HCT116 (cell line): ENCODE data around the gene GRK5. TPM values are rescaled to one million over a fixed set of nuclear protein-coding genes. Genes with fewer than 3 reads are reported as not detected.

Source experiments
- ATAC-seq: fragments of 200-7000 bp; cut with Tn5 transposase; 2 replicates; pipeline ENCODE4 v1.9.1; 2020; ENCODE audit warnings: mild to moderate bottlenecking, moderate library complexity
- BruUV-seq: library from RNA; stranded (reverse); fragments of 400-500 nt; replicated peaks from 2 replicates; lab custom pipeline; 2021; lab: Mats Ljungman, UMichigan
- CTCF ChIA-PET: fragments of 300-600 bp; sonication (Branson Sonifier 250); formaldehyde crosslinking; loops from one replicate; lab custom pipeline; 2021; ENCODE audit warnings: antibody characterized with exemption; lab: Charles Lee
- POLR2A ChIA-PET: fragments of 300-600, 350-600 bp; sonication (Branson Sonifier 250); formaldehyde crosslinking; loops from one replicate; lab custom pipeline; 2021; ENCODE audit warnings: antibody characterized with exemption; lab: Charles Lee
- RAD21 ChIA-PET, 2 experiments: fragments of 300-600 bp; sonication (Branson Sonifier 250); formaldehyde crosslinking; loops; one replicate each; lab custom pipeline; 2023; ENCODE audit warnings: low total read pairs in 2 of 2; ENCODE audit not compliant: uncharacterized antibody in 2 of 2, unreplicated experiment in 2 of 2, low non-redundant PET in 1 of 2; lab: Charles Lee
- DNase-seq: peaks from one replicate; pipeline ENCODE4 v3.0.0-alpha.2; 2010; ENCODE audit warnings: low read depth, low spot score
- H2AFZ ChIP-seq: fragments of 200-600 bp; shearing (Covaris generic), sonication (generic); 2 replicates; pipeline ENCODE4 v1.6.1; 2017; ENCODE audit warnings: low read depth, mixed run types, mixed read lengths, antibody characterized with exemption, low read length; ENCODE audit not compliant: poor library complexity, severe bottlenecking
- H3K27ac ChIP-seq: 2 replicates; pipeline ENCODE4 v1.5.1; 2012; ENCODE audit warnings: low read depth, low read length
- H3K27me3 ChIP-seq: fragments of 200-600 bp; sonication (generic); 2 replicates; pipeline ENCODE4 v1.6.1; 2016; ENCODE audit warnings: mixed run types, low read length, mixed read lengths; ENCODE audit not compliant: insufficient read depth
- H3K36me3 ChIP-seq, 2 experiments: fragments of 200-500 bp in 1 of 2; fragments of 200-600 bp in 1 of 2; sonication (Bioruptor generic) in 1 of 2; sonication (generic) in 1 of 2; 2 replicates each; pipeline versions ENCODE4 v1.5.1 to v1.6.1; 2014 to 2016; ENCODE audit warnings: low read length in 2 of 2, inconsistent platforms in 1 of 2, mixed read lengths in 1 of 2, mixed run types in 1 of 2; ENCODE audit not compliant: insufficient read depth in 2 of 2, control insufficient read depth in 1 of 2
- H3K4me1 ChIP-seq, 2 experiments: fragments of 200-600 bp in 1 of 2; sonication (generic) in 1 of 2; 2 replicates each; pipeline versions ENCODE4 v1.5.1 to v1.6.1; 2012 to 2017; ENCODE audit warnings: low read length in 2 of 2, inconsistent platforms in 1 of 2, mild to moderate bottlenecking in 1 of 2, mixed read lengths in 1 of 2, mixed run types in 1 of 2, moderate library complexity in 1 of 2; ENCODE audit not compliant: insufficient read depth in 2 of 2, control insufficient read depth in 1 of 2
- H3K4me2 ChIP-seq: fragments of 200-600 bp; sonication (generic); 2 replicates; pipeline ENCODE4 v1.6.1; 2017; ENCODE audit warnings: mixed run types, low read length, mixed read lengths
- H3K4me3 ChIP-seq, 2 experiments: fragments of 200-600 bp in 1 of 2; sonication (generic) in 1 of 2; replicated peaks in 1 of 2; 2 replicates each; pipeline ENCODE4 v1.5.1; 2011 to 2016; ENCODE audit warnings: low read length in 2 of 2, control low read depth in 1 of 2, low read depth in 1 of 2, mild to moderate bottlenecking in 1 of 2, mixed read lengths in 1 of 2, mixed run types in 1 of 2
- H3K79me2 ChIP-seq: fragments of 200-600 bp; sonication (generic); 2 replicates; pipeline ENCODE4 v1.6.1; 2017; ENCODE audit warnings: mild to moderate bottlenecking, mixed run types, low read length, moderate library complexity, mixed read lengths; ENCODE audit not compliant: insufficient read depth
- H3K9ac ChIP-seq: fragments of 200-600 bp; sonication (generic); 2 replicates; pipeline ENCODE4 v1.6.1; 2016; ENCODE audit warnings: low read length, mixed read lengths
- H3K9me2 ChIP-seq: fragments of 200-600 bp; sonication (generic), shearing (Covaris generic); 2 replicates; pipeline ENCODE4 v1.6.1; 2017; ENCODE audit warnings: mixed run types, mild to moderate bottlenecking, moderate library complexity; ENCODE audit not compliant: insufficient read depth
- H3K9me3 ChIP-seq, 2 experiments: fragments of 200-500 bp in 1 of 2; fragments of 200-600 bp in 1 of 2; sonication (Bioruptor generic) in 1 of 2; sonication (generic) in 1 of 2; 2 replicates each; pipeline ENCODE4 v1.6.1; 2014 to 2017; ENCODE audit warnings: low read length in 2 of 2, mixed read lengths in 2 of 2, inconsistent platforms in 1 of 2, low read depth in 1 of 2, mild to moderate bottlenecking in 1 of 2, mixed run types in 1 of 2, moderate library complexity in 1 of 2; ENCODE audit not compliant: control insufficient read depth in 1 of 2, insufficient read depth in 1 of 2
- H4K20me1 ChIP-seq: fragments of 200-600 bp; sonication (generic), shearing (Covaris generic); 2 replicates; pipeline ENCODE4 v1.6.1; 2017; ENCODE audit warnings: mixed run types, mild to moderate bottlenecking, moderate library complexity; ENCODE audit not compliant: insufficient read depth
- ATF3 ChIP-seq: IDR thresholded peaks from 2 replicates; pipeline ENCODE4 v1.6.1; 2012
- CBX3 ChIP-seq: IDR thresholded peaks from 2 replicates; pipeline ENCODE4 v1.6.1; 2012; ENCODE audit warnings: low read depth
- CEBPB ChIP-seq: IDR thresholded peaks from 2 replicates; pipeline ENCODE4 v1.6.1; 2012; ENCODE audit warnings: low read depth
- CTCF ChIP-seq, 3 experiments: fragments of 200-600 bp in 1 of 3; sonication (generic) in 1 of 3; IDR thresholded peaks in 2 of 3; conservative IDR thresholded peaks in 1 of 3; 2 replicates each; pipeline ENCODE4 v1.5.1; 2012 to 2017; ENCODE audit warnings: low read depth in 2 of 3, low read length in 2 of 3, antibody characterized with exemption in 1 of 3, borderline replicate concordance in 1 of 3, control low read depth in 1 of 3, mild to moderate bottlenecking in 1 of 3, mixed read lengths in 1 of 3, mixed run types in 1 of 3, moderate library complexity in 1 of 3; ENCODE audit not compliant: insufficient read depth in 1 of 3
- EGR1 ChIP-seq: IDR thresholded peaks from 2 replicates; pipeline ENCODE4 v1.6.1; 2012; ENCODE audit warnings: low read depth
- FOSL1 ChIP-seq: IDR thresholded peaks from 2 replicates; pipeline ENCODE4 v1.6.1; 2012; ENCODE audit warnings: low read depth
- JUND ChIP-seq: IDR thresholded peaks from 2 replicates; pipeline ENCODE4 v1.6.1; 2012
- POLR2A ChIP-seq: IDR thresholded peaks from 2 replicates; pipeline ENCODE4 v1.7.0; 2011; ENCODE audit warnings: borderline replicate concordance; ENCODE audit not compliant: insufficient read depth, insufficient read length; ENCODE audit errors: extremely low read depth
- POLR2AphosphoS5 ChIP-seq: IDR thresholded peaks from 2 replicates; pipeline ENCODE4 v1.6.1; 2011; ENCODE audit warnings: mild to moderate bottlenecking, low read depth, low read length, moderate library complexity
- RAD21 ChIP-seq: IDR thresholded peaks from 2 replicates; pipeline ENCODE4 v1.6.1; 2012; ENCODE audit warnings: low read depth, mild to moderate bottlenecking
- REST ChIP-seq: IDR thresholded peaks from 2 replicates; pipeline ENCODE4 v1.6.1; 2012; ENCODE audit warnings: low read depth
- SIN3A ChIP-seq: IDR thresholded peaks from 2 replicates; pipeline ENCODE4 v1.6.1; 2012; ENCODE audit warnings: low read depth
- SRF ChIP-seq: IDR thresholded peaks from 2 replicates; pipeline ENCODE4 v1.6.1; 2012; ENCODE audit warnings: low read depth
- YY1 ChIP-seq: IDR thresholded peaks from 2 replicates; pipeline ENCODE4 v1.6.1; 2011; ENCODE audit warnings: low read length, low read depth, moderate library complexity, mild to moderate bottlenecking; ENCODE audit not compliant: insufficient replicate concordance; ENCODE audit errors: extremely low read depth
- ZFX ChIP-seq: fragments of 450-650 bp; IDR thresholded peaks from 2 replicates; pipeline ENCODE4 v1.6.1; 2017
- ZNF274 ChIP-seq: fragments of 200-500 bp; sonication (Bioruptor generic); IDR thresholded peaks from 2 replicates; pipeline ENCODE4 v1.6.1; 2014; ENCODE audit warnings: mild to moderate bottlenecking, low read depth, low read length, inconsistent platforms
- intact Hi-C: fragments of 100-400 bp; cut with micrococcal nuclease; formaldehyde crosslinking; loops from 2 replicates; pipeline ENCODE4 v1.10.0; 2022
- total RNA-seq: library from RNA; stranded (reverse); gene quantifications from one replicate; pipeline ENCODE4 v1.2.1, GENCODE V29; 2021; ENCODE audit not compliant: unreplicated experiment
- TF ChIP-seq, protein P1 (sequence below): IDR thresholded peaks from 2 replicates; pipeline ENCODE4 v1.6.1; 2011; ENCODE audit warnings: mild to moderate bottlenecking, low read length, moderate library complexity; ENCODE audit not compliant: insufficient replicate concordance; ENCODE audit errors: extremely low read depth
- TF ChIP-seq, protein P2 (sequence below): IDR thresholded peaks from 2 replicates; pipeline ENCODE4 v1.6.1; 2012

GRK5 gene
- total RNA-seq, 1 experiment from 2014 or later = 7.3 TPM

- intact Hi-C loops = no loop called here
- ChIA-PET RAD21 (interaction anchor here in 1 of 2 experiments (1.0 kb wide), 1 partner anchor 66 kb away, joined by 3 read pairs; the partner anchor contains the start of gene GRK5), CTCF (interaction anchor here (2.4 kb wide), 1 partner anchor 66 kb away, joined by 13 read pairs; the partner anchor contains the start of gene GRK5), POLR2A (interaction anchor here (0.7 to 2.4 kb wide), 3 partner anchors 19 to 172 kb away, joined by 5 to 19 read pairs (median 10); no protein-coding TSS in a partner anchor)
- no peaks in the 10 kb centered on the region for H3K9me2 ChIP-seq
- H2AFZ ChIP-seq = no peak overlapping the region
- TF ChIP-seq CEBPB (no peak), SRF (no peak), EGR1 (no peak), POLR2AphosphoS5 (no peak), SIN3A (no peak), RAD21 (no peak), REST (no peak), ZNF274 (no peak), CBX3 (no peak), POLR2A (no peak), JUND (no peak), YY1 (no peak), ATF3 (no peak), ZFX (no peak), FOSL1 (no peak), CTCF (IDR thresholded peaks at IDR 0.05 in 2 of 3, conservative IDR thresholded peaks at IDR 0.05 in 1 of 3; ENCODE audit: borderline replicate concordance in 1 of 3, insufficient read depth in 1 of 3, low read depth in 2 of 3, low read length in 2 of 3) (no peak)
- TF ChIP-seq, protein P1, sequence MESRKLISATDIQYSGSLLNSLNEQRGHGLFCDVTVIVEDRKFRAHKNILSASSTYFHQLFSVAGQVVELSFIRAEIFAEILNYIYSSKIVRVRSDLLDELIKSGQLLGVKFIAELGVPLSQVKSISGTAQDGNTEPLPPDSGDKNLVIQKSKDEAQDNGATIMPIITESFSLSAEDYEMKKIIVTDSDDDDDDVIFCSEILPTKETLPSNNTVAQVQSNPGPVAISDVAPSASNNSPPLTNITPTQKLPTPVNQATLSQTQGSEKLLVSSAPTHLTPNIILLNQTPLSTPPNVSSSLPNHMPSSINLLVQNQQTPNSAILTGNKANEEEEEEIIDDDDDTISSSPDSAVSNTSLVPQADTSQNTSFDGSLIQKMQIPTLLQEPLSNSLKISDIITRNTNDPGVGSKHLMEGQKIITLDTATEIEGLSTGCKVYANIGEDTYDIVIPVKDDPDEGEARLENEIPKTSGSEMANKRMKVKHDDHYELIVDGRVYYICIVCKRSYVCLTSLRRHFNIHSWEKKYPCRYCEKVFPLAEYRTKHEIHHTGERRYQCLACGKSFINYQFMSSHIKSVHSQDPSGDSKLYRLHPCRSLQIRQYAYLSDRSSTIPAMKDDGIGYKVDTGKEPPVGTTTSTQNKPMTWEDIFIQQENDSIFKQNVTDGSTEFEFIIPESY = no peak
- TF ChIP-seq, protein P2, sequence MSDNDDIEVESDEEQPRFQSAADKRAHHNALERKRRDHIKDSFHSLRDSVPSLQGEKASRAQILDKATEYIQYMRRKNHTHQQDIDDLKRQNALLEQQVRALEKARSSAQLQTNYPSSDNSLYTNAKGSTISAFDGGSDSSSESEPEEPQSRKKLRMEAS = no peak
- H3K9me3 ChIP-seq = no peaks in the 10 kb centered on the region
- ATAC-seq (no peak), DNase-seq (no peak)
- H3K4me1 ChIP-seq = peaks cover 37 to 54% of the 10 kb centered on the region in 2 experiments
- no TSS peak for BruUV-seq
- no peaks in the 10 kb centered on the region for H4K20me1 ChIP-seq
- no peaks in the 10 kb centered on the region for H3K27me3 ChIP-seq
- no peaks in the 10 kb centered on the region for H3K79me2 ChIP-seq
- H3K9ac ChIP-seq = no peak overlapping the region
- H3K4me2 ChIP-seq = peak overlapping the region; percentile 83; the same call in 1 of the 2 replicates
- no peaks in the 10 kb centered on the region for H3K36me3 ChIP-seq
- no peak overlapping the region; the same call in 1 of the 2 replicates for H3K27ac ChIP-seq
- H3K4me3 ChIP-seq = no peak overlapping the region
Observed at GRCh38 chr10:119272736-119273135, 65.4 kb downstream of the GRK5 start.
